ENCODE results near the gene NCAPD2. TPM values are rescaled to one million over a fixed set of nuclear protein-coding genes. Genes with fewer than 3 reads are reported as not detected.
A peak's percentile ranks its signal among the peaks of the same experiment; 100 is the strongest.
"Not testable (repeated sequence)": the region's sequence is repeated elsewhere in the genome, so short reads cannot be mapped to it uniquely, and the experiment has no call there.

NCAPD2 gene
- total RNA-seq, 4 donors from 2014 or later: 13.9 to 26.1 (median 24.7) TPM

- peak overlapping the region in 1 of 4 donors; percentile 6 for H3K27ac ChIP-seq (replicated peaks in 1 of 4)
- WGBS: 55% methylated on average over 3 of the region's 3 CpGs
These were observed 17.4 kb upstream of the NCAPD2 start for GRCh38 chr12:6476489-6476888.

GRCh38 chr12:6477601-6478377 is 16.1 kb upstream of the NCAPD2 start:
- H3K4me1 ChIP-seq; H3K27me3 ChIP-seq; H3K27ac ChIP-seq (replicated peaks in 1 of 4); H3K36me3 ChIP-seq; intact Hi-C loops (cut with DNase I); DNase-seq (ENCODE audit: extremely low spot score); H3K9me3 ChIP-seq; H3K4me3 ChIP-seq: not testable (repeated sequence)
- WGBS: 95% methylated on average over 37 of the region's 37 CpGs

More at GRCh38 chr12:6476489-6476888, 17.4 kb upstream of the NCAPD2 start:
- Histone ChIP-seq H3K4me3 (no peak overlapping the region), H3K4me1 (peaks cover 1 to 2% (median 2%) of the 10 kb centered on the region in 4 donors), H3K36me3 (no peaks in the 10 kb centered on the region), H3K27me3 (no peaks in the 10 kb centered on the region), H3K9me3 (no peaks in the 10 kb centered on the region)
- intact Hi-C loops (cut with DNase I): no loop called here
- TF ChIP-seq EP300 (IDR thresholded peaks at IDR 0.05) (no peak), POLR2AphosphoS5 (IDR thresholded peaks at IDR 0.05) (no peak)
- DNase-seq (ENCODE audit: extremely low spot score): no peak

- Histone ChIP-seq H3K36me3 (no peaks in the 10 kb centered on the region), H3K27me3 (no peaks in the 10 kb centered on the region), H3K4me1 (no peaks in the 10 kb centered on the region), H3K4me3 (no peak overlapping the region), H3K27ac (replicated peaks in 1 of 4) (no peak overlapping the region), H3K9me3 (no peaks in the 10 kb centered on the region)
- DNase-seq (ENCODE audit: extremely low spot score): no peak
- intact Hi-C loops (cut with DNase I): no loop called here
- 91% methylated on average over 9 of the region's 20 CpGs for WGBS
- TF ChIP-seq EP300 (IDR thresholded peaks at IDR 0.05) (no peak), POLR2A (IDR thresholded peaks at IDR 0.05; ENCODE audit: low read depth) (no peak), CTCF (IDR thresholded peaks at IDR 0.05) (no peak), POLR2AphosphoS5 (IDR thresholded peaks at IDR 0.05) (no peak)
These were observed 15.5 kb upstream of the NCAPD2 start for GRCh38 chr12:6478416-6478815.

GRCh38 chr12:6488240-6488639 is 5.7 kb upstream of the NCAPD2 start:
- WGBS: 92% methylated on average over 1 of the region's 1 CpG
- no peak overlapping the region for H3K4me3 ChIP-seq
- intact Hi-C loops (cut with DNase I): no loop called here

GRCh38 chr12:6489449-6489848 is 4.5 kb upstream of the NCAPD2 start:
- H3K27ac ChIP-seq (replicated peaks in 1 of 4): no peak overlapping the region

More at GRCh38 chr12:6488240-6488639, 5.7 kb upstream of the NCAPD2 start:
- no peak overlapping the region for H3K27ac ChIP-seq (replicated peaks in 1 of 4)
- peaks cover 0 to 12% (median 11%) of the 10 kb centered on the region in 4 donors for H3K36me3 ChIP-seq
- TF ChIP-seq EP300 (IDR thresholded peaks at IDR 0.05) (no peak), POLR2A (IDR thresholded peaks at IDR 0.05; ENCODE audit: low read depth) (no peak), CTCF (IDR thresholded peaks at IDR 0.05) (no peak), POLR2AphosphoS5 (IDR thresholded peaks at IDR 0.05) (no peak)
- H3K9me3 ChIP-seq: no peaks in the 10 kb centered on the region
- no peaks in the 10 kb centered on the region for H3K27me3 ChIP-seq
- DNase-seq (ENCODE audit: extremely low spot score): no peak
- peaks cover 6 to 10% (median 10%) of the 10 kb centered on the region in 4 donors for H3K4me1 ChIP-seq

GRCh38 chr12:6490673-6491072 is 3.2 kb upstream of the NCAPD2 start:
- H3K27ac ChIP-seq (replicated peaks in 1 of 4); H3K9me3 ChIP-seq; H3K27me3 ChIP-seq; H3K4me3 ChIP-seq; intact Hi-C loops (cut with DNase I); DNase-seq (ENCODE audit: extremely low spot score): not testable (repeated sequence)
- 97% methylated on average over 1 of the region's 1 CpG for WGBS
- H3K4me1 ChIP-seq: peaks cover 22 to 25% (median 25%) of the 10 kb centered on the region in 4 donors
- H3K36me3 ChIP-seq: peaks cover 0 to 15% (median 14%) of the 10 kb centered on the region in 4 donors

More at GRCh38 chr12:6489449-6489848, 4.5 kb upstream of the NCAPD2 start:
- Histone ChIP-seq H3K36me3 (peaks cover 0 to 12% (median 11%) of the 10 kb centered on the region in 4 donors), H3K4me3 (no peak overlapping the region), H3K9me3 (no peaks in the 10 kb centered on the region), H3K27me3 (no peaks in the 10 kb centered on the region), H3K4me1 (peaks cover 10 to 13% (median 13%) of the 10 kb centered on the region in 4 donors)
- TF ChIP-seq CTCF (IDR thresholded peaks at IDR 0.05) (no peak), POLR2AphosphoS5 (IDR thresholded peaks at IDR 0.05) (no peak), EP300 (IDR thresholded peaks at IDR 0.05) (no peak), POLR2A (IDR thresholded peaks at IDR 0.05; ENCODE audit: low read depth) (no peak)
- 66% methylated on average over 4 of the region's 4 CpGs for WGBS
- no peak for DNase-seq (ENCODE audit: extremely low spot score)
- intact Hi-C loops (cut with DNase I): no loop called here
